Measurements from ENCODE around the gene LIPT2. TPM values are rescaled to one million over a fixed set of nuclear protein-coding genes. Genes with fewer than 3 reads are reported as not detected.

The LIPT2 gene
- total and polyA plus RNA-seq, 10 of the 15 experiments (the other 5 are each of a cell fraction or from before 2014, with no cell fraction given) = 0.69 to 7.5 (median 3.8) TPM

DNA sequence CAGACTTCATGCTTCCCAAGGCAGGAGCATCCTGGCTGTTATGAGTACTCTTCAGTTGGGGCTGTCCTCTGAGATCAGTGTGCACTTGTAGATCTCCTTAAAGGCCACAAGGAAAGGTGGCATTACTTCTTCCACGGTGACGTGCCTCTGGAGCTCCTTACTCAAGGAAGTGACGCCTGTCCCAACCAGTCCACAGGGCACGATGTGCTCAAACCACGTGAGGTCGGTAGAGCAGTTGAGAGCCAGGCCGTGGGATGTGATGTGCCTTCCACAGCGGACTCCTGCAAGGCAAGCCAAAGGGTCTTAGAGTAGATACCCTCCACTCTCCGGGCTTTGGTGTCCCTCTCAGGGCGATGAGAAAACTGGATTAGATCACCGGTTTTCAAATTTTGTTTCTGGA, 1.4 kb downstream of the LIPT2 start:
- FAIRE-seq (no peak), DNase-seq (ENCODE audit: low read depth, low spot score) (no peak), ATAC-seq (no peak)
- H3K27me3 ChIP-seq (replicated peaks in 1 of 2; ENCODE audit: control insufficient read depth in 2 of 2, insufficient read depth in 2 of 2, low read length in 1 of 2) = no peaks in the 10 kb centered on the region; a peak in 2 of 4 replicates
- WGBS (ENCODE audit: insufficient coverage, insufficient replicate concordance, low lambda C conversion rate, missing lambda C conversion rate) = 91% methylated on average over 11 of the region's 11 CpGs
- no peak for TF ChIP-seq SUPT20H (IDR thresholded peaks at IDR 0.05; ENCODE audit: borderline replicate concordance, control insufficient read depth, low read depth, low read length)
- no peak for TF ChIP-seq CBX3 (IDR thresholded peaks at IDR 0.05; ENCODE audit: borderline replicate concordance, low read depth)
- no peak for TF ChIP-seq GATAD2B (conservative IDR thresholded peaks at IDR 0.05; ENCODE audit: low read depth)
- TF ChIP-seq, protein P1, sequence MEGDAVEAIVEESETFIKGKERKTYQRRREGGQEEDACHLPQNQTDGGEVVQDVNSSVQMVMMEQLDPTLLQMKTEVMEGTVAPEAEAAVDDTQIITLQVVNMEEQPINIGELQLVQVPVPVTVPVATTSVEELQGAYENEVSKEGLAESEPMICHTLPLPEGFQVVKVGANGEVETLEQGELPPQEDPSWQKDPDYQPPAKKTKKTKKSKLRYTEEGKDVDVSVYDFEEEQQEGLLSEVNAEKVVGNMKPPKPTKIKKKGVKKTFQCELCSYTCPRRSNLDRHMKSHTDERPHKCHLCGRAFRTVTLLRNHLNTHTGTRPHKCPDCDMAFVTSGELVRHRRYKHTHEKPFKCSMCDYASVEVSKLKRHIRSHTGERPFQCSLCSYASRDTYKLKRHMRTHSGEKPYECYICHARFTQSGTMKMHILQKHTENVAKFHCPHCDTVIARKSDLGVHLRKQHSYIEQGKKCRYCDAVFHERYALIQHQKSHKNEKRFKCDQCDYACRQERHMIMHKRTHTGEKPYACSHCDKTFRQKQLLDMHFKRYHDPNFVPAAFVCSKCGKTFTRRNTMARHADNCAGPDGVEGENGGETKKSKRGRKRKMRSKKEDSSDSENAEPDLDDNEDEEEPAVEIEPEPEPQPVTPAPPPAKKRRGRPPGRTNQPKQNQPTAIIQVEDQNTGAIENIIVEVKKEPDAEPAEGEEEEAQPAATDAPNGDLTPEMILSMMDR (IDR thresholded peaks at IDR 0.05 in 2 of 3, conservative IDR thresholded peaks at IDR 0.05 in 1 of 3; ENCODE audit: control insufficient read depth in 2 of 3, extremely low read depth in 1 of 3, insufficient read depth in 1 of 3, low read depth in 3 of 3, low read length in 3 of 3) = no peak
- TF ChIP-seq SMC3 (IDR thresholded peaks at IDR 0.05; ENCODE audit: borderline replicate concordance, low read length) = no peak
- no peak for TF ChIP-seq SMAD5 (IDR thresholded peaks at IDR 0.05; ENCODE audit: low read depth)
- no peak for TF ChIP-seq HDAC2 (IDR thresholded peaks at IDR 0.05)
- TF ChIP-seq, protein P2, sequence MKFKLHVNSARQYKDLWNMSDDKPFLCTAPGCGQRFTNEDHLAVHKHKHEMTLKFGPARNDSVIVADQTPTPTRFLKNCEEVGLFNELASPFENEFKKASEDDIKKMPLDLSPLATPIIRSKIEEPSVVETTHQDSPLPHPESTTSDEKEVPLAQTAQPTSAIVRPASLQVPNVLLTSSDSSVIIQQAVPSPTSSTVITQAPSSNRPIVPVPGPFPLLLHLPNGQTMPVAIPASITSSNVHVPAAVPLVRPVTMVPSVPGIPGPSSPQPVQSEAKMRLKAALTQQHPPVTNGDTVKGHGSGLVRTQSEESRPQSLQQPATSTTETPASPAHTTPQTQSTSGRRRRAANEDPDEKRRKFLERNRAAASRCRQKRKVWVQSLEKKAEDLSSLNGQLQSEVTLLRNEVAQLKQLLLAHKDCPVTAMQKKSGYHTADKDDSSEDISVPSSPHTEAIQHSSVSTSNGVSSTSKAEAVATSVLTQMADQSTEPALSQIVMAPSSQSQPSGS (IDR thresholded peaks at IDR 0.05; ENCODE audit: low read length) = no peak
- TF ChIP-seq KAT2A (conservative IDR thresholded peaks at IDR 0.05; ENCODE audit: control insufficient read depth, low read depth, low read length) = no peak
- TF ChIP-seq RELA (IDR thresholded peaks at IDR 0.05; ENCODE audit: borderline replicate concordance, partially characterized antibody) = no peak
- no peak overlapping the region for H3K4me2 ChIP-seq (ENCODE audit: control insufficient read depth, insufficient read depth)
- no peaks in the 10 kb centered on the region for H3K9me3 ChIP-seq (replicated peaks; ENCODE audit: control insufficient read depth, insufficient read depth, low read length)
- ChIA-PET SMC1A (ENCODE audit: uncharacterized antibody, unreplicated experiment) (interaction anchor here (1.4 kb wide), 1 partner anchor 42 kb away, joined by 4 read pairs; no protein-coding TSS in a partner anchor), CTCF (interaction anchor here (1.3 to 3.4 kb wide), 3 partner anchors 39 to 79 kb away, joined by 3 to 11 read pairs (median 4); no protein-coding TSS in a partner anchor), POLR2A (interaction anchor here (0.7 kb wide), 1 partner anchor 16 kb away, joined by 4 read pairs; no protein-coding TSS in a partner anchor), RAD21 (ENCODE audit: unreplicated experiment) (interaction anchor here (0.6 kb wide), 1 partner anchor 310 kb away, joined by 3 read pairs; no protein-coding TSS in a partner anchor)
- intact Hi-C loops (cut with micrococcal nuclease; ENCODE audit: unreplicated experiment) = no loop called here
- H2AFZ ChIP-seq (ENCODE audit: control insufficient read depth, low read depth, low read length) = no peak overlapping the region
- no TSS peak for BruUV-seq (replicated peaks)
- H3K27ac ChIP-seq (ENCODE audit: control insufficient read depth, insufficient read depth) = no peak overlapping the region
- in situ Hi-C loops (cut with MboI) = no loop called here
- no peaks in the 10 kb centered on the region for H3K79me2 ChIP-seq (ENCODE audit: control insufficient read depth, insufficient read depth, low read length)
- no peaks in the 10 kb centered on the region; the same call in 1 of the 2 replicates for H3K4me1 ChIP-seq (ENCODE audit: control insufficient read depth, insufficient read depth, low read length)
- no peaks in the 10 kb centered on the region for H3K36me3 ChIP-seq (ENCODE audit: control insufficient read depth in 2 of 2, insufficient read depth in 2 of 2, low read length in 1 of 2)
- H3K4me3 ChIP-seq = 0 out of 2 replicates have a peak overlapping the region, but pooled peaks have one; percentile 64
- H3K9ac ChIP-seq (ENCODE audit: control insufficient read depth, insufficient read depth, low read length) = no peak overlapping the region
- H4K20me1 ChIP-seq (ENCODE audit: control insufficient read depth, insufficient read depth) = no peaks in the 10 kb centered on the region

Data from GM12878 (cell line).